Esophagus squamous epithelium (tissue), 5 donors: ENCODE results near the gene QKI. TPM values are rescaled to one million over a fixed set of nuclear protein-coding genes. Genes with fewer than 3 reads are reported as not detected.

ENCODE experiments used
- DNase-seq: peaks from one replicate; lab custom pipeline; 2025; lab: John Stamatoyannopoulos, UW
- H3K27ac ChIP-seq, 4 donors: fragments of 200-600 bp; sonication (generic); one replicate each; pipeline ENCODE4 v1.5.1; 2016 to 2019; ENCODE audit warnings: mild to moderate bottlenecking in 1 of 4
- H3K27me3 ChIP-seq, 4 donors: fragments of 200-600 bp; sonication (generic); 1 replicate in 3 of 4; 2 replicates in 1 of 4; pipeline versions ENCODE4 v1.5.1 to v1.6.0; 2017 to 2021; ENCODE audit warnings: antibody characterized with exemption in 1 of 4
- H3K36me3 ChIP-seq, 3 donors: fragments of 200-600 bp; sonication (generic); one replicate each; pipeline ENCODE4 v1.5.1; 2016 to 2019
- H3K4me1 ChIP-seq, 3 donors: fragments of 200-600 bp; sonication (generic); one replicate each; pipeline ENCODE4 v1.5.1; 2017 to 2019
- H3K4me3 ChIP-seq, 4 donors: fragments of 200-600 bp; sonication (generic); 1 replicate in 3 of 4; 2 replicates in 1 of 4; pipeline ENCODE4 v1.5.1; 2016 to 2019; ENCODE audit warnings: mild to moderate bottlenecking in 2 of 4, moderate library complexity in 1 of 4
- H3K9me3 ChIP-seq, 3 donors: fragments of 200-600 bp; sonication (generic); one replicate each; pipeline ENCODE4 v1.5.1; 2016 to 2019
- CTCF ChIP-seq, 6 experiments: fragments of 450-650 bp in 4 of 6; fragments of 200-600 bp in 2 of 6; sonication (generic) in 2 of 6; IDR thresholded peaks; one replicate each; pipeline ENCODE4 v1.5.1; 2016 to 2019; ENCODE audit warnings: antibody characterized with exemption in 6 of 6, mild to moderate bottlenecking in 4 of 6, moderate library complexity in 4 of 6
- POLR2A ChIP-seq, 4 donors: fragments of 450-650 bp; IDR thresholded peaks; one replicate each; pipeline ENCODE4 v1.6.1; 2017; ENCODE audit warnings: antibody characterized with exemption in 4 of 4, mild to moderate bottlenecking in 4 of 4, moderate library complexity in 3 of 4
- WGBS, 2 donors: methylation state at CpG; one replicate each; pipeline ENCODE4 v1.1.5; 2018; 5-methylcytosine and 5-hydroxymethylcytosine counted together
- intact Hi-C: fragments of 100-400 bp; cut with DNase I; formaldehyde crosslinking; loops from one replicate; pipeline ENCODE4 v1.15.0; 2022
- total RNA-seq, 4 donors: library from RNA; depleted of rRNA; stranded (reverse); fragments of >200 nt; gene quantifications; one replicate each; pipeline ENCODE4 v1.1.0, GENCODE V29; 2016
- donor health status: DM: yes; HTN: yes; CAD: no.

QKI gene
- total RNA-seq, 4 donors from 2014 or later = 46.2 to 149 (median 65.4) TPM

GRCh38 chr6:163526346-163526745 lies 111.8 kb downstream of the QKI start:
- Histone ChIP-seq H3K36me3 (no peaks in the 10 kb centered on the region), H3K4me1 (peaks cover 0 to 53% (median 21%) of the 10 kb centered on the region in 3 donors)
- intact Hi-C loops = no loop called here

GRCh38 chr6:163527291-163527690 lies 112.8 kb downstream of the QKI start:
- Histone ChIP-seq H3K9me3 (no peaks in the 10 kb centered on the region), H3K27ac (no peak overlapping the region), H3K27me3 (no peaks in the 10 kb centered on the region), H3K36me3 (no peaks in the 10 kb centered on the region), H3K4me3 (no peak overlapping the region), H3K4me1 (peaks cover 0 to 62% (median 24%) of the 10 kb centered on the region in 3 donors)
- WGBS, 2 donors = 95 to 97% methylated on average over 3 of the region's 3 CpGs
- TF ChIP-seq POLR2A (IDR thresholded peaks at IDR 0.05) = no peak
- TF ChIP-seq CTCF (IDR thresholded peaks at IDR 0.05) = no peak
- intact Hi-C loops = no loop called here
- DNase-seq = no peak

More at GRCh38 chr6:163526346-163526745, 111.8 kb downstream of the QKI start:
- WGBS, 2 donors = 56 to 62% methylated on average over 1 of the region's 1 CpG
- Histone ChIP-seq H3K27ac (no peak overlapping the region), H3K4me3 (no peak overlapping the region), H3K27me3 (no peaks in the 10 kb centered on the region), H3K9me3 (no peaks in the 10 kb centered on the region)
- no peak for DNase-seq
- TF ChIP-seq POLR2A (IDR thresholded peaks at IDR 0.05) (no peak), CTCF (IDR thresholded peaks at IDR 0.05) (no peak)

- intact Hi-C loops = no loop called here
- H3K27ac ChIP-seq = no peak overlapping the region
- TF ChIP-seq POLR2A (IDR thresholded peaks at IDR 0.05) (no peak), CTCF (IDR thresholded peaks at IDR 0.05) (no peak)
- H3K9me3 ChIP-seq = no peaks in the 10 kb centered on the region
- no peaks in the 10 kb centered on the region for H3K36me3 ChIP-seq
- H3K4me1 ChIP-seq = peaks cover 0 to 80% (median 24%) of the 10 kb centered on the region in 3 donors
- WGBS, 2 donors = 15 to 34% methylated on average over 3 of the region's 3 CpGs
- DNase-seq = no peak
- no peaks in the 10 kb centered on the region for H3K27me3 ChIP-seq
- no peak overlapping the region for H3K4me3 ChIP-seq
Observed at GRCh38 chr6:163529605-163530004, 115.1 kb downstream of the QKI start.

GRCh38 chr6:163530406-163530805 lies 115.9 kb downstream of the QKI start:
- no peak overlapping the region for H3K4me3 ChIP-seq
- TF ChIP-seq POLR2A (IDR thresholded peaks at IDR 0.05) (no peak), CTCF (IDR thresholded peaks at IDR 0.05) (no peak)
- intact Hi-C loops = no loop called here
- no peaks in the 10 kb centered on the region for H3K27me3 ChIP-seq
- H3K36me3 ChIP-seq = no peaks in the 10 kb centered on the region
- H3K9me3 ChIP-seq = no peaks in the 10 kb centered on the region
- no peak for DNase-seq
- H3K27ac ChIP-seq = no peak overlapping the region
- WGBS, 2 donors = 72 to 82% methylated on average over 3 of the region's 3 CpGs
- peaks cover 0 to 80% (median 24%) of the 10 kb centered on the region in 3 donors for H3K4me1 ChIP-seq

- WGBS, 2 donors = 76 to 86% methylated on average over 1 to 2 of the region's 2 CpGs
- DNase-seq = no peak
- intact Hi-C loops = no loop called here
- no peaks in the 10 kb centered on the region for H3K36me3 ChIP-seq
- TF ChIP-seq POLR2A (IDR thresholded peaks at IDR 0.05) = no peak
- TF ChIP-seq CTCF (IDR thresholded peaks at IDR 0.05) = no peak
- no peaks in the 10 kb centered on the region for H3K9me3 ChIP-seq
- H3K27ac ChIP-seq = no peak overlapping the region
- peaks cover 0 to 79% (median 24%) of the 10 kb centered on the region in 3 donors for H3K4me1 ChIP-seq
- no peak overlapping the region for H3K4me3 ChIP-seq
- no peaks in the 10 kb centered on the region for H3K27me3 ChIP-seq
Observed at GRCh38 chr6:163531122-163531521, 116.6 kb downstream of the QKI start.
